Measurements from ENCODE around the gene STPG1. TPM values are rescaled to one million over a fixed set of nuclear protein-coding genes. Genes with fewer than 3 reads are reported as not detected.

Gene STPG1
- total RNA-seq, 3 donors from 2014 or later: 3.6 to 6.9 (median 4.6) TPM

GRCh38 chr1:24389231-24389678, 24.3 kb downstream of the STPG1 start:
- no peak overlapping the region for H3K27ac ChIP-seq
- intact Hi-C loops (cut with DNase I; ENCODE audit: low total_unique reads): no loop called here
- H3K36me3 ChIP-seq: no peaks in the 10 kb centered on the region
- no peak overlapping the region for H3K4me3 ChIP-seq
- TF ChIP-seq, protein P1, sequence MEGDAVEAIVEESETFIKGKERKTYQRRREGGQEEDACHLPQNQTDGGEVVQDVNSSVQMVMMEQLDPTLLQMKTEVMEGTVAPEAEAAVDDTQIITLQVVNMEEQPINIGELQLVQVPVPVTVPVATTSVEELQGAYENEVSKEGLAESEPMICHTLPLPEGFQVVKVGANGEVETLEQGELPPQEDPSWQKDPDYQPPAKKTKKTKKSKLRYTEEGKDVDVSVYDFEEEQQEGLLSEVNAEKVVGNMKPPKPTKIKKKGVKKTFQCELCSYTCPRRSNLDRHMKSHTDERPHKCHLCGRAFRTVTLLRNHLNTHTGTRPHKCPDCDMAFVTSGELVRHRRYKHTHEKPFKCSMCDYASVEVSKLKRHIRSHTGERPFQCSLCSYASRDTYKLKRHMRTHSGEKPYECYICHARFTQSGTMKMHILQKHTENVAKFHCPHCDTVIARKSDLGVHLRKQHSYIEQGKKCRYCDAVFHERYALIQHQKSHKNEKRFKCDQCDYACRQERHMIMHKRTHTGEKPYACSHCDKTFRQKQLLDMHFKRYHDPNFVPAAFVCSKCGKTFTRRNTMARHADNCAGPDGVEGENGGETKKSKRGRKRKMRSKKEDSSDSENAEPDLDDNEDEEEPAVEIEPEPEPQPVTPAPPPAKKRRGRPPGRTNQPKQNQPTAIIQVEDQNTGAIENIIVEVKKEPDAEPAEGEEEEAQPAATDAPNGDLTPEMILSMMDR (IDR thresholded peaks at IDR 0.05): no peak
- no peak for TF ChIP-seq POLR2A (IDR thresholded peaks at IDR 0.05)
- TF ChIP-seq POLR2AphosphoS5 (IDR thresholded peaks at IDR 0.05): no peak
- peak in 1 of 2 donors; percentile 15 for DNase-seq (ENCODE audit: low spot score in 2 of 2)
- H3K27me3 ChIP-seq: no peaks in the 10 kb centered on the region
- no peaks in the 10 kb centered on the region for H3K9me3 ChIP-seq
- no peaks in the 10 kb centered on the region for H3K4me1 ChIP-seq

GRCh38 chr1:24388331-24388885, 25.2 kb downstream of the STPG1 start:
- Histone ChIP-seq H3K27me3 (no peaks in the 10 kb centered on the region), H3K4me1 (no peaks in the 10 kb centered on the region), H3K4me3 (no peak overlapping the region), H3K9me3 (no peaks in the 10 kb centered on the region), H3K27ac (no peak overlapping the region), H3K36me3 (no peaks in the 10 kb centered on the region)
- TF ChIP-seq, protein P1 (IDR thresholded peaks at IDR 0.05): no peak
- TF ChIP-seq POLR2AphosphoS5 (IDR thresholded peaks at IDR 0.05) (no peak), POLR2A (IDR thresholded peaks at IDR 0.05) (no peak)
- intact Hi-C loops (cut with DNase I; ENCODE audit: low total_unique reads): no loop called here
- no peak for DNase-seq (ENCODE audit: low spot score in 2 of 2)

DNA sequence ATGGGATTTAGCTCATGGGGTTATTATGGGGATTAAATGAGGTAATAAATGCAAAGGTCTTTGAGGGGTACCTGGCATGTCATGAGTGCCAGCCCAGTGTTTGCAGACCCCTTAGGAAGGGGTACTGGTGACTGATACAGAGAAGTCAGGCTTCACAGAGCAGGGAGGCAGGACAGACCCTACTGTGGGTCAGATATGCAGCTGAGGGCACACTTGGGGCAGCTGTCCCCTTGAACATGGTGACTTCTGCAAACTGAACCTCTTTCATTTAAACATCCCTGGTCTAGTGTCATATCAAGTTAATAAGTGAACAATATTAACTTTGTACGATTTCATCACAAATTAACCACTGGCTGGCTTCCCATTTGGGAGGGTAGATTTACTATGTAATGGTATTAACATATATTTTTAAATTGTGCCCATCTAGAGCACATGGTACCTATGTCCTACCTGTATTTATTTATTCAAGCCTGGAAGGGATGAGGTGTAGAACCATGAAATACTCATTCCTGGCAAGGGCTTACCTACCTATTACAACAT, 25.9 kb downstream of the STPG1 start:
- H3K27ac ChIP-seq: no peak overlapping the region
- no peaks in the 10 kb centered on the region for H3K36me3 ChIP-seq
- H3K9me3 ChIP-seq: no peaks in the 10 kb centered on the region
- H3K4me1 ChIP-seq: no peaks in the 10 kb centered on the region
- intact Hi-C loops (cut with DNase I; ENCODE audit: low total_unique reads): no loop called here
- no peak for DNase-seq (ENCODE audit: low spot score in 2 of 2)
- TF ChIP-seq, protein P1 (IDR thresholded peaks at IDR 0.05): no peak
- TF ChIP-seq POLR2AphosphoS5 (IDR thresholded peaks at IDR 0.05) (no peak), POLR2A (IDR thresholded peaks at IDR 0.05) (no peak)
- H3K27me3 ChIP-seq: no peaks in the 10 kb centered on the region
- H3K4me3 ChIP-seq: no peak overlapping the region

GRCh38 chr1:24386931-24387330, 26.7 kb downstream of the STPG1 start:
- no peaks in the 10 kb centered on the region for H3K4me1 ChIP-seq
- no peaks in the 10 kb centered on the region for H3K36me3 ChIP-seq
- H3K9me3 ChIP-seq: no peaks in the 10 kb centered on the region
- TF ChIP-seq POLR2A (IDR thresholded peaks at IDR 0.05) (no peak), POLR2AphosphoS5 (IDR thresholded peaks at IDR 0.05) (no peak)
- TF ChIP-seq, protein P1 (IDR thresholded peaks at IDR 0.05): no peak
- H3K4me3 ChIP-seq: no peak overlapping the region
- DNase-seq (ENCODE audit: low spot score in 2 of 2): peak in 1 of 2 donors; percentile 6
- H3K27ac ChIP-seq: no peak overlapping the region
- H3K27me3 ChIP-seq: no peaks in the 10 kb centered on the region
- intact Hi-C loops (cut with DNase I; ENCODE audit: low total_unique reads): no loop called here

- peak in 1 of 2 donors; percentile 17 for DNase-seq (ENCODE audit: low spot score in 2 of 2)
- TF ChIP-seq POLR2A (IDR thresholded peaks at IDR 0.05) (no peak), POLR2AphosphoS5 (IDR thresholded peaks at IDR 0.05) (no peak)
- TF ChIP-seq, protein P1 (IDR thresholded peaks at IDR 0.05): no peak
- Histone ChIP-seq H3K27me3 (no peaks in the 10 kb centered on the region), H3K9me3 (no peaks in the 10 kb centered on the region), H3K4me3 (no peak overlapping the region), H3K36me3 (no peaks in the 10 kb centered on the region), H3K27ac (no peak overlapping the region), H3K4me1 (no peaks in the 10 kb centered on the region)
- intact Hi-C loops (cut with DNase I; ENCODE audit: low total_unique reads): no loop called here
These were observed 27.3 kb downstream of the STPG1 start for GRCh38 chr1:24386241-24386640.

Measured in breast epithelium (tissue), 4 donors.